Liver (tissue), 9 donors: Measurements from ENCODE around the gene ATP2B3. TPM values are rescaled to one million over a fixed set of nuclear protein-coding genes. Genes with fewer than 3 reads are reported as not detected.

Source experiments
- DNase-seq: peaks from one replicate; pipeline ENCODE4 v3.0.0-alpha.2; 2017; ENCODE audit warnings: low spot score
- H3K27ac ChIP-seq, 2 donors: one replicate each; pipeline ENCODE4 v1.7.0; 2013; ENCODE audit warnings: inconsistent platforms in 2 of 2, low read length in 2 of 2, control low read depth in 1 of 2, low read depth in 1 of 2, mild to moderate bottlenecking in 1 of 2
- H3K27me3 ChIP-seq, 4 donors: one replicate each; pipeline versions ENCODE4 v1.6.1 to v1.7.0; 2013; ENCODE audit warnings: low read length in 3 of 4, inconsistent platforms in 1 of 4, mild to moderate bottlenecking in 1 of 4, moderate library complexity in 1 of 4; ENCODE audit not compliant: control insufficient read depth in 4 of 4, insufficient read depth in 4 of 4
- H3K36me3 ChIP-seq, 4 donors: one replicate each; pipeline versions ENCODE4 v1.6.1 to v1.7.0; 2013; ENCODE audit warnings: low read length in 3 of 4, mild to moderate bottlenecking in 3 of 4, low read depth in 1 of 4, moderate library complexity in 1 of 4; ENCODE audit not compliant: control insufficient read depth in 4 of 4, insufficient read depth in 3 of 4
- H3K4me1 ChIP-seq, 4 donors: one replicate each; pipeline versions ENCODE4 v1.6.1 to v1.7.0; 2013; ENCODE audit warnings: low read length in 3 of 4, mild to moderate bottlenecking in 3 of 4, moderate library complexity in 1 of 4; ENCODE audit not compliant: control insufficient read depth in 4 of 4, insufficient read depth in 4 of 4
- H3K4me3 ChIP-seq, 3 donors: one replicate each; pipeline versions ENCODE4 v1.6.1 to v1.7.0; 2013; ENCODE audit warnings: low read length in 3 of 3, control low read depth in 1 of 3, low read depth in 1 of 3, mild to moderate bottlenecking in 1 of 3
- H3K9ac ChIP-seq, 2 donors: one replicate each; pipeline ENCODE4 v1.7.0; 2013; ENCODE audit warnings: low read length in 2 of 2, mild to moderate bottlenecking in 2 of 2, moderate library complexity in 2 of 2, control low read depth in 1 of 2, low read depth in 1 of 2
- H3K9me3 ChIP-seq, 4 donors: one replicate each; pipeline versions ENCODE4 v1.6.1 to v1.7.0; 2013; ENCODE audit warnings: low read length in 3 of 4; ENCODE audit not compliant: control insufficient read depth in 4 of 4
- ATF3 ChIP-seq: IDR thresholded peaks from 2 replicates; pipeline ENCODE4 v1.6.1; 2016; ENCODE audit warnings: antibody characterized with exemption
- CTCF ChIP-seq: fragments of 150-350 bp; IDR thresholded peaks from 2 replicates; pipeline ENCODE4 v1.5.1; 2017; ENCODE audit warnings: improper control_type of control experiment, low read depth, low read length; ENCODE audit not compliant: missing input control
- EGR1 ChIP-seq, 2 donors: IDR thresholded peaks; 2 replicates each; pipeline ENCODE4 v1.6.1; 2016 to 2018; ENCODE audit warnings: antibody characterized with exemption in 2 of 2, low read depth in 2 of 2
- GABPA ChIP-seq, 2 donors: IDR thresholded peaks in 1 of 2; conservative IDR thresholded peaks in 1 of 2; 2 replicates each; pipeline ENCODE4 v1.6.1; 2016; ENCODE audit warnings: antibody characterized with exemption in 2 of 2, mild to moderate bottlenecking in 1 of 2, moderate library complexity in 1 of 2
- HNF4A ChIP-seq, 2 donors: conservative IDR thresholded peaks; 2 replicates each; pipeline ENCODE4 v1.6.1; 2016; ENCODE audit warnings: antibody characterized with exemption in 2 of 2, mild to moderate bottlenecking in 2 of 2
- JUND ChIP-seq, 2 donors: IDR thresholded peaks; 2 replicates each; pipeline ENCODE4 v1.6.1; 2016; ENCODE audit warnings: antibody characterized with exemption in 2 of 2
- RAD21 ChIP-seq, 2 donors: IDR thresholded peaks; 2 replicates each; pipeline ENCODE4 v1.6.1; 2016; ENCODE audit warnings: antibody characterized with exemption in 2 of 2, mild to moderate bottlenecking in 2 of 2
- SP1 ChIP-seq: IDR thresholded peaks from 2 replicates; pipeline ENCODE4 v1.6.1; 2018; ENCODE audit warnings: antibody characterized with exemption, mild to moderate bottlenecking
- TAF1 ChIP-seq: conservative IDR thresholded peaks from 2 replicates; pipeline ENCODE4 v1.6.1; 2016; ENCODE audit warnings: antibody characterized with exemption, mild to moderate bottlenecking
- YY1 ChIP-seq: IDR thresholded peaks from 2 replicates; pipeline ENCODE4 v1.6.1; 2016; ENCODE audit warnings: antibody characterized with exemption, mild to moderate bottlenecking
- ZBTB33 ChIP-seq: IDR thresholded peaks from 2 replicates; pipeline ENCODE4 v1.6.1; 2016; ENCODE audit warnings: antibody characterized with exemption
- WGBS: extraction: QIAGEN DNeasy Blood & Tissue Kit; methylation state at CpG from one replicate; pipeline ENCODE4 v1.1.7; 2013; 5-methylcytosine and 5-hydroxymethylcytosine counted together
- polyA plus RNA-seq, 2 donors: library from polyadenylated mRNA; stranded (reverse) in 1 of 2; unstranded in 1 of 2; fragments of 200-250 nt in 1 of 2; fragments of >200 nt in 1 of 2; fragmentation: Nextera tagmentation in 1 of 2; extraction: Ambion mirVana in 1 of 2; gene quantifications; one replicate each; pipeline versions ENCODE4 v1.2.1 to v1.2.3, GENCODE V29; 2013 to 2015
- total RNA-seq, 2 donors: library from RNA; depleted of rRNA; stranded (reverse); fragments of >200 nt; gene quantifications; one replicate each; pipeline ENCODE4 v1.2.3, GENCODE V29; 2014
- donor health status: healthy.
- donor health status: healthy.
- donor health status: healthy.
- donor health status: healthy.
- donor health status: healthy.

The ATP2B3 gene
- total and polyA plus RNA-seq, 4 donors: not detected

- TF ChIP-seq JUND (IDR thresholded peaks at IDR 0.05) (no peak), RAD21 (IDR thresholded peaks at IDR 0.05) (peak in 1 of 2 donors; percentile 24)
- Histone ChIP-seq H3K9ac (no peak overlapping the region), H3K4me1 (peaks cover 5 to 18% (median 7%) of the 10 kb centered on the region in 4 donors), H3K4me3 (peak overlapping the region in 2 of 3 donors; percentile 14 to 31), H3K36me3 (no peaks in the 10 kb centered on the region), H3K9me3 (no peaks in the 10 kb centered on the region), H3K27me3 (no peaks in the 10 kb centered on the region), H3K27ac (peak overlapping the region; percentile 61 to 69)
- no peak for DNase-seq
- 24% methylated on average over 15 of the region's 15 CpGs for WGBS
Observed at GRCh38 chrX:153627675-153628111, 110.3 kb downstream of the ATP2B3 start.

- Histone ChIP-seq H3K4me1 (peaks cover 3 to 17% (median 6%) of the 10 kb centered on the region in 4 donors), H3K36me3 (no peaks in the 10 kb centered on the region), H3K9me3 (no peaks in the 10 kb centered on the region), H3K9ac (no peak overlapping the region), H3K27me3 (no peaks in the 10 kb centered on the region), H3K4me3 (no peak overlapping the region), H3K27ac (peak overlapping the region in 1 of 2 donors; percentile 69)
- 88% methylated on average over 8 of the region's 8 CpGs for WGBS
- DNase-seq: no peak
- TF ChIP-seq RAD21 (IDR thresholded peaks at IDR 0.05): no peak
- TF ChIP-seq ATF3: no peak
- no peak for TF ChIP-seq YY1
- no peak for TF ChIP-seq HNF4A (conservative IDR thresholded peaks at IDR 0.05)
- TF ChIP-seq EGR1 (IDR thresholded peaks at IDR 0.05; ENCODE audit: low read depth in 2 of 2): no peak
- TF ChIP-seq CTCF: no peak
Observed at GRCh38 chrX:153628129-153628528, 110.7 kb downstream of the ATP2B3 start.

- WGBS: 46% methylated on average over 12 of the region's 12 CpGs
- H3K27ac ChIP-seq: no peak overlapping the region
- no peaks in the 10 kb centered on the region for H3K36me3 ChIP-seq
- H3K4me1 ChIP-seq: peaks cover 3 to 17% (median 4%) of the 10 kb centered on the region in 4 donors
- TF ChIP-seq TAF1 (no peak), ATF3 (no peak), ZBTB33 (no peak), CTCF (no peak), GABPA (IDR thresholded peaks at IDR 0.05 in 1 of 2, conservative IDR thresholded peaks at IDR 0.05 in 1 of 2) (no peak), YY1 (no peak), JUND (IDR thresholded peaks at IDR 0.05) (no peak), SP1 (no peak), EGR1 (IDR thresholded peaks at IDR 0.05; ENCODE audit: low read depth in 2 of 2) (no peak)
- H3K27me3 ChIP-seq: no peaks in the 10 kb centered on the region
- DNase-seq: no peak
- no peaks in the 10 kb centered on the region for H3K9me3 ChIP-seq
- H3K9ac ChIP-seq: no peak overlapping the region
- no peak overlapping the region for H3K4me3 ChIP-seq
Observed at GRCh38 chrX:153628665-153629064, 111.2 kb downstream of the ATP2B3 start.
